ENCODE data around the gene ZNF396. TPM values are rescaled to one million over a fixed set of nuclear protein-coding genes. Genes with fewer than 3 reads are reported as not detected.

Gene ZNF396
- total RNA-seq, 1 donor from 2014 or later: 0.21 TPM

Other genes with a start within 250 kb of the ZNF396 start
- 13.9 TPM for gene ZNF397, start 136.3 kb downstream of the ZNF396 start, total RNA-seq
- gene ZSCAN30, start 87.1 kb downstream of the ZNF396 start, total RNA-seq: 7.5 TPM
- 11.5 TPM for gene ZNF24, start 32.9 kb downstream of the ZNF396 start, total RNA-seq
- gene INO80C, start 120.6 kb upstream of the ZNF396 start, total RNA-seq: 11.2 TPM
- 37.5 TPM for gene GALNT1, start 204.4 kb upstream of the ZNF396 start, total RNA-seq

All from ascending aorta (tissue), 1 donor.